ENCODE measurements around the gene PLA2G4C. TPM values are rescaled to one million over a fixed set of nuclear protein-coding genes. Genes with fewer than 3 reads are reported as not detected.

The PLA2G4C gene
- total and polyA plus RNA-seq, 10 donors = 17.0 to 62.5 (median 34.3) TPM

DNA sequence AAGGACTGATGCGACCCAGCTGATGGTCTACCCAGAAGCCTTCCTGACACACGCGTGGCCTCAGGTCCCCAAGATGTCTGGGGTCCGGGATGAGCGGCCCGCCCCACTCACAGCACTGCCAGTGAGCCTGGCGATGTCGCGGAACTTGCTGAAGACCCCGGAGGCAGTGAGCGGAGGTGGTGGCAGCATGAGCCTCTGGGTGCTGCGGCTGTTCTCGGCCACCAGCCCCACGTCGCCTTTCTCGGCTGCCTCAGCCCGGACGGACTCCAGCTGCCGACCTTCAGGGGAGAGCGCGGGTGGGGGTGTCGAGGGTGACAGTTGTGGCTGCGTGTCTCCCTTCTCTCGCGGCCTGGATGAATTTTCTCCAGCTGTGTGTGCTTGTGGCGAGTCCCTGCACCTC lies 26.8 kb upstream of the PLA2G4C start:
- H3K4me1 ChIP-seq = no peaks in the 10 kb centered on the region
- intact Hi-C loops (cut with DNase I; ENCODE audit: low total_unique reads) = no loop called here
- no peak overlapping the region for H3K4me3 ChIP-seq
- no peak overlapping the region for H3K27ac ChIP-seq
- TF ChIP-seq, protein P1, sequence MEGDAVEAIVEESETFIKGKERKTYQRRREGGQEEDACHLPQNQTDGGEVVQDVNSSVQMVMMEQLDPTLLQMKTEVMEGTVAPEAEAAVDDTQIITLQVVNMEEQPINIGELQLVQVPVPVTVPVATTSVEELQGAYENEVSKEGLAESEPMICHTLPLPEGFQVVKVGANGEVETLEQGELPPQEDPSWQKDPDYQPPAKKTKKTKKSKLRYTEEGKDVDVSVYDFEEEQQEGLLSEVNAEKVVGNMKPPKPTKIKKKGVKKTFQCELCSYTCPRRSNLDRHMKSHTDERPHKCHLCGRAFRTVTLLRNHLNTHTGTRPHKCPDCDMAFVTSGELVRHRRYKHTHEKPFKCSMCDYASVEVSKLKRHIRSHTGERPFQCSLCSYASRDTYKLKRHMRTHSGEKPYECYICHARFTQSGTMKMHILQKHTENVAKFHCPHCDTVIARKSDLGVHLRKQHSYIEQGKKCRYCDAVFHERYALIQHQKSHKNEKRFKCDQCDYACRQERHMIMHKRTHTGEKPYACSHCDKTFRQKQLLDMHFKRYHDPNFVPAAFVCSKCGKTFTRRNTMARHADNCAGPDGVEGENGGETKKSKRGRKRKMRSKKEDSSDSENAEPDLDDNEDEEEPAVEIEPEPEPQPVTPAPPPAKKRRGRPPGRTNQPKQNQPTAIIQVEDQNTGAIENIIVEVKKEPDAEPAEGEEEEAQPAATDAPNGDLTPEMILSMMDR (IDR thresholded peaks at IDR 0.05 in 8 of 11, conservative IDR thresholded peaks at IDR 0.05 in 3 of 11) = no peak
- TF ChIP-seq POLR2AphosphoS5 (IDR thresholded peaks at IDR 0.05) (no peak), POLR2A (IDR thresholded peaks at IDR 0.05) (no peak)
- H3K9me3 ChIP-seq = no peaks in the 10 kb centered on the region
- H3K36me3 ChIP-seq = peaks cover 0 to 100% (median 19%) of the 10 kb centered on the region in 6 donors
- DNase-seq = no peak
- no peaks in the 10 kb centered on the region for H3K27me3 ChIP-seq (replicated peaks in 1 of 7)
- 95 to 96% (median 95%) methylated on average over 21 to 26 of the region's 26 CpGs for WGBS, 5 donors

DNA sequence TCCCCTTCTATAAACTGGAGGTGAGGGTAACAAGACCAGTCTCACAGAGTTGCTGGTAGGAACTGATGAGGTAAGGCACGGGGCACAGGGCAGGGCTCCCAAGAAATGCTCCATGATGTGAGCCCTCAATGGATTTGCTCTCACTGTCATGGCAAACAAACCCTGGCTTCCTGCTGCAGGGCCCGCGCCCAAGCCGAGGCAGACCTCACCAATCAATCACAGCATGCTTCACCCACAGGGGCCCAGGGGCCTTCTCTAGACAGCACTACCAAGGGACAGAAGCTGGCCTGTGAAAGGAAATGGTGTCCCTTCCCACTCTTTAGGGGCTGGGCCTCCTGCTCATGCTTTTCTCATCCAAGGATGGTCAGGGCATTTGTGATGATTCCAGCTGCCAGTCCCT lies 25.9 kb upstream of the PLA2G4C start:
- H3K4me3 ChIP-seq = no peak overlapping the region
- TF ChIP-seq POLR2AphosphoS5 (IDR thresholded peaks at IDR 0.05) (no peak), POLR2A (IDR thresholded peaks at IDR 0.05) (no peak)
- TF ChIP-seq, protein P1 (IDR thresholded peaks at IDR 0.05 in 8 of 11, conservative IDR thresholded peaks at IDR 0.05 in 3 of 11) = no peak
- WGBS, 5 donors = 96 to 100% (median 100%) methylated on average over 4 of the region's 4 CpGs
- H3K9me3 ChIP-seq = no peaks in the 10 kb centered on the region
- H3K36me3 ChIP-seq = peaks cover 0 to 100% (median 24%) of the 10 kb centered on the region in 6 donors
- H3K27me3 ChIP-seq (replicated peaks in 1 of 7) = no peaks in the 10 kb centered on the region
- intact Hi-C loops (cut with DNase I; ENCODE audit: low total_unique reads) = no loop called here
- no peak for DNase-seq
- no peak overlapping the region for H3K27ac ChIP-seq
- H3K4me1 ChIP-seq = no peaks in the 10 kb centered on the region

DNA sequence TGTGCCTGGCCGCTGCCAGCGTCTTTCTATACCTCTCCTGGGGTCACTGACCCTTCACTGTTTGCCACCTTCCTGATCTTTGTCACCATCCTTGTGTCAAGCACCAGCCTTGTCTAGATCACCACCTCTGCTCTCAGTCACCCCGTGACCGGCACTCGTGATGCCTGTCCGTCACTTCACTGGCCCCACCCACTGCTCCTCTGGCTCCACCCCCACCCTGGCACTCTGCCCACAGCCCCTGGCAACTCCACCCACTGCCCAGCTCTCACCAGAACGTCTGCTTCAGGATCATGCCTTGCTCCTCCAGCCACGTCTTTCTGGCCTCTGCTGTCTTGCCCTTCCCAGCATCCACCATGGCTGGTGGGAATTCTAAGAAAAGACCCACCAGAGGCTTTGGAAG lies 24.8 kb upstream of the PLA2G4C start:
- H3K27ac ChIP-seq = no peak overlapping the region
- intact Hi-C loops (cut with DNase I; ENCODE audit: low total_unique reads) = no loop called here

DNA sequence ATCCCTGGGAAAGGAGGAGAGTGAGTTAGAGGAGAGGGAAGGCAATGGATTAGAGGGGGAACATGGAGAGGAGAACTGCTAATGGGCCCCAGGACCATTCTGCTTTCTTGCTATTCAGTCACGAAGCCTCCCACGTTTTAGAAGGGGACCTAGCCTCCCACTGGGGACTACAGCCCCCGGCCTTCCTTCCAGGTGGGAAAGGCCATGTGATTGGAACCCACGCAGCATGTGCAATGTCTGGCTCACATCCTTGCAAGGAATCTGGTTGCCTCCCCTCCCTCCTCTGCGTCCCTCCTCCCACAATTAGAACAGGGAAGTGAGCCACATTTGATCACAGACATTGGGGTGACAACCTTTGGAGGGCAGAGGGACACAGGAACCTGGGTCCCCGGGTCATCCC lies 22.5 kb upstream of the PLA2G4C start:
- no peak overlapping the region for H3K4me3 ChIP-seq
- H3K27me3 ChIP-seq (replicated peaks in 1 of 7) = no peaks in the 10 kb centered on the region
- H3K4me1 ChIP-seq = no peaks in the 10 kb centered on the region
- intact Hi-C loops (cut with DNase I; ENCODE audit: low total_unique reads) = no loop called here
- TF ChIP-seq, protein P1 (IDR thresholded peaks at IDR 0.05 in 8 of 11, conservative IDR thresholded peaks at IDR 0.05 in 3 of 11) = no peak
- no peak for TF ChIP-seq POLR2A (IDR thresholded peaks at IDR 0.05)
- no peak for TF ChIP-seq POLR2AphosphoS5 (IDR thresholded peaks at IDR 0.05)
- WGBS, 5 donors = 81 to 93% (median 93%) methylated on average over 5 to 6 of the region's 6 CpGs
- H3K9me3 ChIP-seq = no peaks in the 10 kb centered on the region
- peaks cover 3 to 100% (median 41%) of the 10 kb centered on the region in 6 donors for H3K36me3 ChIP-seq
- no peak overlapping the region for H3K27ac ChIP-seq
- DNase-seq = no peak

More for the DNA sequence above, 24.8 kb upstream of the PLA2G4C start:
- no peaks in the 10 kb centered on the region for H3K9me3 ChIP-seq
- no peaks in the 10 kb centered on the region for H3K4me1 ChIP-seq
- peaks cover 3 to 100% (median 32%) of the 10 kb centered on the region in 6 donors for H3K36me3 ChIP-seq
- no peaks in the 10 kb centered on the region for H3K27me3 ChIP-seq (replicated peaks in 1 of 7)
- WGBS, 5 donors = 70 to 83% (median 82%) methylated on average over 6 to 8 of the region's 8 CpGs
- no peak overlapping the region for H3K4me3 ChIP-seq
- DNase-seq = no peak
- TF ChIP-seq POLR2A (IDR thresholded peaks at IDR 0.05) (no peak), POLR2AphosphoS5 (IDR thresholded peaks at IDR 0.05) (no peak)
- TF ChIP-seq, protein P1 (IDR thresholded peaks at IDR 0.05 in 8 of 11, conservative IDR thresholded peaks at IDR 0.05 in 3 of 11) = no peak

All from spleen (tissue), 11 donors.